HG02852 (cell line): ENCODE measurements around the gene GPC3.

Experiments
- ATAC-seq: cut with Tn5 transposase; IDR thresholded peaks from one replicate; pipeline ENCODE4 v1.9.1; 2021; ENCODE audit warnings: mild to moderate bottlenecking, moderate library complexity; ENCODE audit not compliant: unreplicated experiment

The GPC3 gene

DNA sequence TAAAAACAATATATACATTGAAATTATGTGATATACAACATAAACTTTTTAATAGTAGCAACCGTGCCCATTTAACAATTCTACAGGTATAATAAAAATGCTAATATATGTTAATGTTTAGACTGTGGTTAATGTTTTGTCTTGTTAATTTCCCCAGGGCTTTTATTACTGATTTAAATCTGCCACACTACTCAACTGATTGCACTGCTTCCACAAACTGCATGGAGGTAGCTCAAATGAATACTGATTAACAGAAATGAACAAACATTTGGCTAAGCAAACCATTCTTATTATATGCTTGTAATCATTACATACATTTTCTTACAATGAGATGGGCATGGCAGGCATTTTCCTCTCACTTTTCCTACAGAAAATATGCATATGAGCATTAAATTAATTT lies 275.9 kb downstream of the GPC3 start:
- ATAC-seq = no peak

GRCh38 chrX:133706890-133707289 lies 278.5 kb downstream of the GPC3 start:
- no peak for ATAC-seq

- ATAC-seq = no peak
Observed at GRCh38 chrX:133702230-133702629, 283.2 kb downstream of the GPC3 start.

DNA sequence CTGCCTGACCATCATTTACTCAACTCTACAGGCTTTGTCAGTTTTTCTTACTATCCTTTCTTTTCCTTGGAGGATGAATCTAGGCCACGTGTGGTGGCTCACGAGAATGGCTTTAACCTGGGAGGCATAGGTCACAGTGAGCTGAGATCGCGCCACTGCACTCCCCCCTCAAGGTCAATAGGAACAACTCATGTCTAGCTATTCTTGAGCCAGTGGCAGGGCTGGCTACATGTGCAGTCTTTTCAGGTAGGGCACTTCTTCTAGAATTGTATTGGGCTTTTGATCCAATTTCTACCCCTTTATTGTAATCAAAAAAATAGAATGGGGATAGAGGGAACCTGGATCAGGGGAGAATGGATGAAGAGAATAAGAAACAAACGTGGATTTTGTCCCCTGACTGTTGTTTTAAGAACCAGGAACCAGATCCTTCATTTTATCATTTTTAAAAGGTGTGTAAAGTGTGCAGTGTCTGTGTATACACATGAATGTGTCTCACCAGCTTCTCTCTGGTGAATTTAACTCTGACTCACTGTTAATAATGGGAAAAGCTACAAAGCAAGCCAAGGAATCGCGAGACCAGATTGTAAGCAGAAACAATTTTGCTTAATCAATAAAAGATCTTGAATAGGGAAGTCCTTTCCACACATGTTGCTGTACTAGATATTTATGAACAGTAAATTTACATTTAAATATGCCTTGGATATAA lies 286.2 kb downstream of the GPC3 start:
- no peak for ATAC-seq

- no peak for ATAC-seq
Observed at GRCh38 chrX:133698298-133698697, 287.1 kb downstream of the GPC3 start.

GRCh38 chrX:133697656-133698055 lies 287.7 kb downstream of the GPC3 start:
- ATAC-seq = no peak

GRCh38 chrX:133689997-133690599 lies 295.3 kb downstream of the GPC3 start:
- no peak for ATAC-seq

- ATAC-seq = no peak
Observed at GRCh38 chrX:133685822-133686221, 299.6 kb downstream of the GPC3 start.

DNA sequence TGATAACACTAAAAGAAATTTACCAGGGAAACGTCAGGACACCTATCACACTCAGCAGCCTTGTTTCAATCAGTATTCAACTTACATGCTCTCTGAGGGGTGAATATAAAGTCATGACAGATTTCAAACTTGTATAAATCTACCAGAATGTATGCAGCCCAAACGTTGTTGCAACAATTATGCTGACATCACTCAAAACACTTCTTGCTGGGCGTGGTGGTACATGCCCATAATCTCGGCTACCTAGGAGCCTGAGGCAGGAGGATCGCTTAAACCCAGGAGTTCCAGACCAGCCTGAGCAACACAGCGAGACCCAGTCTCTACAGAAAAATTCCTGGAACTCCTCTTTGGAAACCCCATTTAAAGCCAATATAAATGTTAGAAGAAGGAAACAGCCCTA lies 303.5 kb downstream of the GPC3 start:
- ATAC-seq = no peak

- ATAC-seq = no peak
Observed at GRCh38 chrX:133681421-133681820, 304.0 kb downstream of the GPC3 start.

GRCh38 chrX:133677123-133678063 lies 308.0 kb downstream of the GPC3 start:
- ATAC-seq = no peak

DNA sequence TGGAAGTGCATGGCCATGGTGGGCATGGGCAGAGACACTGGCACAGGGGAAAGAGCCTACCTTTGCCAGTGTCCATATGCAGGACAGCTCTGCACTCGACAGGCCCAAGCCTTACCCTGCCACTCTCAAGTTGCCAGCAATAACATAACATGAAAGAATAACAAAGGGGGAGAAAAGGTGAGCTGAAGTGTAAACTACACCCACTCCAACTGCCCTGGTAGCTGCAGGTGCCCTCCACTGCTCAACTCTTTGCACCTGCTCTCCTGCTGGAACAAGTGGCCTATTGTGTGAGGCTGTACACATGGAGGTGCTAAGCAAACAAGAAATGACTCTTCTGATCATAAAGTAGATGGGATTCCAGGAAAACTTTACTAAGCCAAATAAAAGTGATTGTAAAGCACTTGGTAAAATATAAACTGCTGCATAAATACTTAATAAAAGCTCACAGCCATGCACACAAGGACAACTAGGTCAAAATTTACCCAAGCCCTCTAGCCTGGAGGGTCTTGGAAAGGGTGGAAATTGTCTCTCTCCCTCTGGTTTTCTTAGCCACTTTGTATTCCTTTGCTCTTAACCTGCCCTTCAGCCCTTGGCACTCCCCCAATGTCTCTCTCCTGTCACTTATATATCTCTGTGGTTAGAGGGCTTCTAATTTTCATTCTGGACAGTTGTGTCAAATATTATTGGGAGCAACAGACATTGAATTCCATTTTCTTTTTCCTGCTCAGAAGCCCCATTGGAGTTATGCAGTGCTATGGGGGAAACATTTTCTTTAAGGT lies 308.9 kb downstream of the GPC3 start:
- ATAC-seq = no peak

- no peak for ATAC-seq
Observed at GRCh38 chrX:133674726-133675470, 310.5 kb downstream of the GPC3 start.

DNA sequence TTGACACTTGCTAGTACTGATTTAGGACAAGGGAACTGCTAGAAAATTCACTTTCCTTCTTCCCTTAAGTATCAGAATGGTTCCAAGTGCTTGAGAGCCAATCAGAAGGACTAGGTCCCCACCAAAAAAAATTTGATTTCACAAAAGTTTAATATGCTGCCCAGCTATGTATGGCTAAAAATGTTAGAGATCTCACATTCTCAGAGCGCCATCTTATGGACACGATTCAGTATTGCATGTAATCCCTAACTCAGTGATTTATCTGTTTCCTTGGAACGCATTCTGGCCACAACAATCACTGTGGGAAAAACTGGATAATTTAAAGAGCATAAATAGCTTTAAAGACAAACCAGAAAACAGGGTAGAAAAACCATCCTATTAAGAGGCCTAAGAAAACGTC lies 315.0 kb downstream of the GPC3 start:
- no peak for ATAC-seq

DNA sequence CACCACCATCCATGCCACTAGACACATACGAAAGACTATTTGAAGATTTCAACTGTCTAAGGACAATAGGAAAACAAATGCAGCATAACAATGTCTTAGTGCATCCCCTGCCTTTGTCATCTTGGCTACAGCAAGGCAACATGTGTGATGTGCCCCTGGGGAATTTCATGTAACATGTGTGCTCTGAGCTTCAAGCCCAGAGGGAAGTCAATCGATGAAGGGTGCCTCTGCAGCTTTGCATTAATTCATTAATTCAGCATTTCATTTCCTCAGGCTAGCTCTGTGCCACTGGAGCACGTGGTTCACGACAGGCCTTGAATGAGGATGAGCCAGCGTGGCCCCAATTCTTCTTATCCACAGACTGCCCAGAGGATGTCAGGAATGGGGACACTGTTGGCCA lies 316.2 kb downstream of the GPC3 start:
- ATAC-seq = no peak

- no peak for ATAC-seq
Observed at GRCh38 chrX:133668225-133668931, 317.0 kb downstream of the GPC3 start.

DNA sequence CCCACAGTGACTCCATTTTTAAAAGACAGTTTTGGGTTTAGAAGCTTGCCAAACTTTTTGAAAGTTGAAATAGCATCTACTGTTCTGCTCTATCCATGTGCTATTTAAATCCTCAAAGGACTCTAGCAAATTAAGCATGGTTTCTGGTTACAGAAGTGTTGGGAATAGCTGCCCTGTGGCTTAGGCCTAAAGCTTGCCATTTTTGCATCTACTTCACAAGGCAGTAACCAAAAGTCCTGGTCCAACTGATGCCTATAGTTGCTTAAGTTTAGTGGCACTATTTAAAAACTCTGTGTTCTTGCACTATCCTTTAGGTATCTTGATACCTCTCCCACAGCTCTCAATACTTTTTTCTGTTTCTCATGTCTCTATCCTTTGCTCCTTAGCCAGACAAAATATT lies 319.1 kb downstream of the GPC3 start:
- ATAC-seq = no peak

- no peak for ATAC-seq
Observed at GRCh38 chrX:133661962-133662839, 323.2 kb downstream of the GPC3 start.

DNA sequence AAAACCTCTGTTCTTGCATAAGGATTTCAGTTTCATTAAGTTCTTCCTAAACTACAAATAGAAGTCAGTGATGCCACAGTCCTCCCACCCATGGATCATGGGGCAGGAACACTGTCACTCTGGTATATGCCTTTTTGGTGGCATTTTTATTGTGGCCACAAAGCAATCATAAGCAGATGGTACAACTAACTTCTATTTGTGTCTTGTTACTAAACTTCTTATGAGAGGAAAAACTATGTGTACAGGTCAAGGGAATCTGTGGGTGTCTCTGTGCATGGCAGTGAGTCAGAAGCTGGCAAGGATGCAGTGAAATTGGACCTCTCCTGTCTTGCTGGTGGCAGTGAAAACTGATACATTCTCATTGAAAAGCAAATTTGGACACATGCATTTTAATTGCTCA lies 325.1 kb downstream of the GPC3 start:
- no peak for ATAC-seq
